Right lobe of liver (tissue), 4 donors: ENCODE data around the gene MYL5.

Source experiments
- CTCF ChIP-seq, 4 donors: fragments of 200-600 bp in 3 of 4; fragments of 450-650 bp in 1 of 4; IDR thresholded peaks; one replicate each; pipeline versions ENCODE4 v1.5.1 to v1.8.0; 2016 to 2022; ENCODE audit warnings: antibody characterized with exemption in 4 of 4, mild to moderate bottlenecking in 2 of 4
- POLR2A ChIP-seq: fragments of 450-650 bp; IDR thresholded peaks from one replicate; pipeline ENCODE4 v1.6.1; 2017; ENCODE audit warnings: antibody characterized with exemption, mild to moderate bottlenecking
- donor health status: DM: no; HTN: no; CAD: no.
- donor health status: DM: no; HTN: no; CAD: no.
- donor health status: DM: no; HTN: yes; CAD: no.

GRCh38 chr4:699816-700580, 25.7 kb downstream of the MYL5 start:
- TF ChIP-seq CTCF (IDR thresholded peaks at IDR 0.05) = no peak
- TF ChIP-seq POLR2A = no peak
